IMR-90 (cell line): ENCODE results near the gene DBH. TPM values are rescaled to one million over a fixed set of nuclear protein-coding genes. Genes with fewer than 3 reads are reported as not detected.

Experiments used
- ATAC-seq: fragments of 200-7000 bp; cut with Tn5 transposase; 2 replicates; pipeline ENCODE4 v1.9.1; 2020; ENCODE audit warnings: low read depth, mild to moderate bottlenecking, moderate library complexity
- BruUV-seq: library from RNA; stranded (reverse); fragments of 400-500 nt; replicated peaks from 2 replicates; lab custom pipeline; 2021; lab: Mats Ljungman, UMichigan
- CTCF ChIA-PET: fragments of 300-600 bp; formaldehyde crosslinking; extraction: SDS; loops from one replicate; lab custom pipeline; 2021; ENCODE audit warnings: antibody characterized with exemption; lab: Yijun Ruan, JAX
- POLR2A ChIA-PET: fragments of 300-600 bp; sonication (Branson Sonifier 250); formaldehyde crosslinking; loops from one replicate; lab custom pipeline; 2022; ENCODE audit warnings: antibody characterized with exemption; ENCODE audit not compliant: unreplicated experiment; lab: Charles Lee
- DNase-seq: peaks from one replicate; pipeline ENCODE4 v3.0.0; 2013
- H2AFZ ChIP-seq: replicated peaks from 2 replicates; pipeline ENCODE3; 2013; ENCODE audit warnings: low read length, mild to moderate bottlenecking; ENCODE audit not compliant: poor library complexity
- H2AK5ac ChIP-seq: 2 replicates; pipeline ENCODE4 v1.6.1; 2013; ENCODE audit warnings: low read depth, low read length, inconsistent platforms
- H2AK9ac ChIP-seq: replicated peaks from 2 replicates; pipeline ENCODE3; 2013; ENCODE audit warnings: mild to moderate bottlenecking, low read depth, low read length, moderate library complexity; ENCODE audit not compliant: poor library complexity
- H2BK120ac ChIP-seq: 2 replicates; pipeline ENCODE4 v1.6.1; 2013; ENCODE audit warnings: low read depth, low read length, inconsistent platforms
- H2BK15ac ChIP-seq: 3 replicates; pipeline ENCODE4 v1.6.1; 2013; ENCODE audit warnings: low read depth, low read length, inconsistent platforms
- H2BK20ac ChIP-seq: 2 replicates; pipeline ENCODE4 v1.6.1; 2013; ENCODE audit warnings: low read depth, mild to moderate bottlenecking, inconsistent platforms, low read length, moderate library complexity
- H2BK5ac ChIP-seq: 2 replicates; pipeline ENCODE4 v1.6.1; 2013; ENCODE audit warnings: mild to moderate bottlenecking, low read depth, low read length, inconsistent platforms; ENCODE audit not compliant: poor library complexity, severe bottlenecking
- H3K14ac ChIP-seq: replicated peaks from 2 replicates; pipeline ENCODE4 v1.6.1; 2013; ENCODE audit warnings: low read depth, low read length, inconsistent platforms
- H3K18ac ChIP-seq: 2 replicates; pipeline ENCODE4 v1.6.1; 2013; ENCODE audit warnings: low read depth, low read length, control low read depth
- H3K23ac ChIP-seq: 2 replicates; pipeline ENCODE4 v1.6.1; 2013; ENCODE audit warnings: low read depth, low read length, inconsistent platforms
- H3K27ac ChIP-seq: 2 replicates; pipeline ENCODE4 v1.5.1; 2013; ENCODE audit warnings: mild to moderate bottlenecking, control low read depth, low read length; ENCODE audit not compliant: insufficient read depth
- H3K27me3 ChIP-seq: 2 replicates; pipeline ENCODE4 v1.6.1; 2013; ENCODE audit warnings: low read length; ENCODE audit not compliant: control insufficient read depth, insufficient read depth
- H3K36me3 ChIP-seq: 2 replicates; pipeline ENCODE4 v1.6.1; 2013; ENCODE audit warnings: low read length, mixed read lengths; ENCODE audit not compliant: control insufficient read depth, insufficient read depth
- H3K4ac ChIP-seq: 2 replicates; pipeline ENCODE4 v1.6.1; 2013; ENCODE audit warnings: low read depth, low read length, inconsistent platforms
- H3K4me1 ChIP-seq: 2 replicates; pipeline ENCODE4 v1.6.1; 2013; ENCODE audit warnings: low read length, mixed read lengths; ENCODE audit not compliant: control insufficient read depth, insufficient read depth
- H3K4me2 ChIP-seq: 2 replicates; pipeline ENCODE4 v1.6.1; 2013; ENCODE audit warnings: low read depth, mild to moderate bottlenecking, control low read depth, low read length, moderate library complexity
- H3K4me3 ChIP-seq: 2 replicates; pipeline ENCODE4 v1.5.1; 2013; ENCODE audit warnings: low read depth, mild to moderate bottlenecking, control low read depth, low read length, moderate library complexity; ENCODE audit not compliant: insufficient read depth
- H3K56ac ChIP-seq: 2 replicates; pipeline ENCODE4 v1.6.1; 2013; ENCODE audit warnings: low read length, inconsistent platforms; ENCODE audit not compliant: insufficient read depth; ENCODE audit errors: extremely low read depth
- H3K79me1 ChIP-seq, 2 experiments: 2 replicates each; pipeline ENCODE4 v1.6.1; 2013; ENCODE audit warnings: low read length in 2 of 2, inconsistent platforms in 1 of 2, low read depth in 1 of 2
- H3K9ac ChIP-seq: 2 replicates; pipeline ENCODE4 v1.6.1; 2013; ENCODE audit warnings: low read depth, low read length, control low read depth
- H3K9me1 ChIP-seq: 2 replicates; pipeline ENCODE4 v1.6.1; 2013; ENCODE audit warnings: low read length, inconsistent platforms; ENCODE audit not compliant: insufficient read depth
- H3K9me3 ChIP-seq: 2 replicates; pipeline ENCODE4 v1.6.1; 2013; ENCODE audit warnings: low read length; ENCODE audit not compliant: control insufficient read depth, insufficient read depth
- H4K20me1 ChIP-seq: 2 replicates; pipeline ENCODE4 v1.6.1; 2013; ENCODE audit warnings: low read length, inconsistent platforms; ENCODE audit not compliant: insufficient read depth
- H4K5ac ChIP-seq: 2 replicates; pipeline ENCODE4 v1.6.1; 2013; ENCODE audit warnings: mild to moderate bottlenecking, low read depth, low read length, control low read depth
- H4K8ac ChIP-seq, 2 experiments: 2 replicates each; pipeline ENCODE4 v1.6.1; 2013; ENCODE audit warnings: low read depth in 2 of 2, low read length in 2 of 2, control low read depth in 1 of 2, inconsistent platforms in 1 of 2
- H4K91ac ChIP-seq: 2 replicates; pipeline ENCODE4 v1.6.1; 2013; ENCODE audit warnings: low read depth, low read length, inconsistent platforms; ENCODE audit not compliant: insufficient read depth
- CEBPB ChIP-seq: IDR thresholded peaks from 2 replicates; pipeline ENCODE4 v1.6.1; 2012; ENCODE audit warnings: low read depth, low read length, improper control_type of control experiment
- CHD1 ChIP-seq: IDR thresholded peaks from 2 replicates; pipeline ENCODE4 v1.6.1; 2012; ENCODE audit warnings: low read depth, low read length, improper control_type of control experiment
- CTCF ChIP-seq: conservative IDR thresholded peaks from 2 replicates; pipeline ENCODE4 v1.5.1; 2012; ENCODE audit warnings: mild to moderate bottlenecking, low read depth, low read length, improper control_type of control experiment
- ELK1 ChIP-seq: fragments of 150-350 bp; IDR thresholded peaks from 2 replicates; pipeline ENCODE4 v1.6.1; 2016; ENCODE audit warnings: low read depth, mild to moderate bottlenecking, low read length, moderate library complexity, borderline replicate concordance
- FOS ChIP-seq: fragments of 150-350 bp; IDR thresholded peaks from 2 replicates; pipeline ENCODE4 v1.6.1; 2016; ENCODE audit warnings: low read depth, low read length
- MAFK ChIP-seq: IDR thresholded peaks from 2 replicates; pipeline ENCODE4 v1.6.1; 2012; ENCODE audit warnings: low read depth, low read length, improper control_type of control experiment
- MAZ ChIP-seq: IDR thresholded peaks from 2 replicates; pipeline ENCODE4 v1.6.1; 2012; ENCODE audit warnings: low read depth, mild to moderate bottlenecking, low read length, improper control_type of control experiment, moderate library complexity, borderline replicate concordance
- MXI1 ChIP-seq: IDR thresholded peaks from 2 replicates; pipeline ENCODE4 v1.6.1; 2012; ENCODE audit warnings: low read depth, mild to moderate bottlenecking, low read length, moderate library complexity, borderline replicate concordance
- RAD21 ChIP-seq: IDR thresholded peaks from 2 replicates; pipeline ENCODE4 v1.6.1; 2012; ENCODE audit warnings: low read length, improper control_type of control experiment
- USF2 ChIP-seq: fragments of 150-350 bp; IDR thresholded peaks from 2 replicates; pipeline ENCODE4 v1.6.1; 2017; ENCODE audit warnings: mild to moderate bottlenecking, antibody characterized with exemption, low read length, low read depth
- WGBS, 2 experiments: methylation state at CpG; one replicate each; pipeline versions ENCODE4 v1.1.5 to v1.1.7; 2013; ENCODE audit warnings: missing lambda C conversion rate in 2 of 2; ENCODE audit not compliant: insufficient read length in 1 of 2; ENCODE audit errors: extremely low coverage in 2 of 2; 5-methylcytosine and 5-hydroxymethylcytosine counted together
- dilution Hi-C: fragments of 300-500 bp; cut with HindIII; formaldehyde crosslinking; loops from one replicate; pipeline ENCODE4 v1.14.3; 2018; ENCODE audit warnings: low sequenced_read_pairs; ENCODE audit not compliant: unreplicated experiment
- in situ Hi-C: fragments of 300-500 bp; cut with MboI; formaldehyde crosslinking; loops from 3 replicates; pipeline ENCODE4 v1.14.3; 2019; ENCODE audit warnings: low sequenced_read_pairs, inconsistent platforms, mixed read lengths
- intact Hi-C: fragments of 100-400 bp; cut with micrococcal nuclease; formaldehyde crosslinking; loops from 2 replicates; pipeline ENCODE4 v1.10.0; 2022
- polyA plus RNA-seq, 3 experiments: library from polyadenylated mRNA; depleted of rRNA; stranded (reverse); fragments of >200 nt; gene quantifications; 2 replicates each; pipeline ENCODE4 v1.2.3, GENCODE V29; 2012; ENCODE audit warnings: low replicate concordance in 1 of 3
- total RNA-seq: library from RNA; depleted of rRNA; stranded (reverse); fragments of >200 nt; gene quantifications from 2 replicates; pipeline ENCODE4 v1.2.3, GENCODE V29; 2012

Gene DBH
- total and polyA plus RNA-seq, 2 of the 4 experiments (the other 2 are of a cell fraction), result not detected

- Histone ChIP-seq H3K27ac (no peak overlapping the region), H3K56ac (no peak overlapping the region), H3K9ac (no peak overlapping the region), H3K36me3 (no peaks in the 10 kb centered on the region), H4K20me1 (no peaks in the 10 kb centered on the region), H3K14ac (no peak overlapping the region), H3K9me1 (no peaks in the 10 kb centered on the region), H2BK15ac (no peak overlapping the region), H4K8ac (no peak overlapping the region), H2BK120ac (no peak overlapping the region), H4K5ac (no peak overlapping the region), H3K27me3 (peaks cover 67% of the 10 kb centered on the region), H2BK5ac (no peak overlapping the region), H3K9me3 (no peaks in the 10 kb centered on the region), H3K4me2 (no peak overlapping the region), H2AK5ac (no peak overlapping the region), H3K4me3 (no peak overlapping the region), H3K23ac (no peak overlapping the region), H2BK20ac (no peak overlapping the region), H3K4me1 (no peaks in the 10 kb centered on the region), H3K18ac (no peak overlapping the region), H2AFZ (no peak overlapping the region), H4K91ac (no peak overlapping the region), H3K79me1 (no peaks in the 10 kb centered on the region), H2AK9ac (no peak overlapping the region), H3K4ac (no peak overlapping the region)
- in situ Hi-C loops, result no loop called here
- no TSS peak for BruUV-seq
- DNase-seq, result no peak
- ChIA-PET CTCF (no interaction called here), POLR2A (no interaction called here)
- TF ChIP-seq ELK1 (no peak), MAZ (no peak), CTCF (no peak), MXI1 (no peak), FOS (no peak), CHD1 (no peak), RAD21 (no peak), USF2 (no peak), CEBPB (no peak), MAFK (no peak)
- WGBS, 2 experiments, result no CpG with 5 or more reads among the region's 7 CpGs
- dilution Hi-C loops, result no loop called here
- ATAC-seq, result no peak
- intact Hi-C loops, result loop anchor here (10.0 kb wide), 1 partner anchor 117 kb away; no protein-coding TSS in a partner anchor
Measured at GRCh38 chr9:133607381-133607780, 28.8 kb upstream of the DBH start.
